ENCODE measurements around the gene SLC17A6.
A peak's percentile ranks its signal among the peaks of the same experiment; 100 is the strongest.

Gene SLC17A6

GRCh38 chr11:22415476-22415875 is 77.3 kb downstream of the SLC17A6 start:
- no peak for TF ChIP-seq CTCF (conservative IDR thresholded peaks at IDR 0.05; ENCODE audit: low read length)
- H3K4me3 ChIP-seq (ENCODE audit: low read length), result no peak overlapping the region
- DNase-seq (ENCODE audit: low read depth), result no peak

- no peak for TF ChIP-seq CTCF (conservative IDR thresholded peaks at IDR 0.05; ENCODE audit: low read length)
- no peak overlapping the region for H3K4me3 ChIP-seq (ENCODE audit: low read length)
- peak; percentile 8 for DNase-seq (ENCODE audit: low read depth)
Observed at GRCh38 chr11:22416462-22416861, 78.3 kb downstream of the SLC17A6 start.

- peak; percentile 51 for TF ChIP-seq CTCF (conservative IDR thresholded peaks at IDR 0.05; ENCODE audit: low read length)
- DNase-seq (ENCODE audit: low read depth), result peak; percentile 10
- H3K4me3 ChIP-seq (ENCODE audit: low read length), result no peak overlapping the region
Observed at GRCh38 chr11:22426915-22427314, 88.7 kb downstream of the SLC17A6 start.
